Upper lobe of left lung (tissue), 6 donors: ENCODE data around the gene EPHA4. TPM values are rescaled to one million over a fixed set of nuclear protein-coding genes. Genes with fewer than 3 reads are reported as not detected.

Experiments used
- ATAC-seq, 2 donors: fragments of 200-7000 bp; cut with Tn5 transposase; one replicate each; pipeline ENCODE4 v1.9.1; 2022; ENCODE audit warnings: mild to moderate bottlenecking in 2 of 2, moderate library complexity in 2 of 2; ENCODE audit not compliant: low FRiP score in 2 of 2
- DNase-seq, 2 donors: peaks; one replicate each; pipeline ENCODE4 v3.0.0-alpha.2; 2019 to 2020
- H3K27ac ChIP-seq, 4 donors: fragments of 200-600 bp; sonication (generic); one replicate each; pipeline ENCODE4 v1.5.1; 2016 to 2019
- H3K27me3 ChIP-seq, 4 donors: fragments of 200-600 bp; sonication (generic); one replicate each; pipeline ENCODE4 v1.5.1; 2017 to 2019
- H3K36me3 ChIP-seq, 4 donors: fragments of 200-600 bp; sonication (generic); one replicate each; pipeline ENCODE4 v1.5.1; 2016 to 2019
- H3K4me1 ChIP-seq, 4 donors: fragments of 200-600 bp; sonication (generic); one replicate each; pipeline ENCODE4 v1.5.1; 2018 to 2019
- H3K4me3 ChIP-seq, 4 donors: fragments of 200-600 bp; sonication (generic); one replicate each; pipeline ENCODE4 v1.5.1; 2017 to 2019; ENCODE audit warnings: mild to moderate bottlenecking in 2 of 4, moderate library complexity in 1 of 4
- H3K9me3 ChIP-seq, 4 donors: fragments of 200-600 bp; sonication (generic); one replicate each; pipeline ENCODE4 v1.5.1; 2018 to 2019
- EP300 ChIP-seq, 4 donors: sonication (generic); formaldehyde crosslinking; IDR thresholded peaks; one replicate each; pipeline ENCODE4 v1.5.1; 2017; ENCODE audit warnings: antibody characterized with exemption in 4 of 4, control low read depth in 2 of 4
- POLR2A ChIP-seq, 4 donors: fragments of 450-650 bp; IDR thresholded peaks; one replicate each; pipeline ENCODE4 v1.5.1; 2016 to 2017; ENCODE audit warnings: antibody characterized with exemption in 4 of 4, mild to moderate bottlenecking in 2 of 4
- POLR2AphosphoS5 ChIP-seq, 2 donors: sonication (generic); formaldehyde crosslinking; IDR thresholded peaks; one replicate each; pipeline ENCODE4 v1.5.1; 2017; ENCODE audit warnings: antibody characterized with exemption in 2 of 2
- WGBS, 2 donors: methylation state at CpG; one replicate each; pipeline ENCODE4 v1.1.5; 2017 to 2018; 5-methylcytosine and 5-hydroxymethylcytosine counted together
- total RNA-seq, 6 donors: library from RNA; depleted of rRNA in 4 of 6; stranded (reverse); fragments of >200 nt in 4 of 6; gene quantifications; one replicate each; pipeline versions ENCODE4 v1.1.0 to v1.2.1, GENCODE V29; 2016 to 2021
- TF ChIP-seq, protein P1 (sequence below), 6 experiments: fragments of 450-650 bp in 4 of 6; fragments of 200-600 bp in 2 of 6; sonication (generic) in 2 of 6; IDR thresholded peaks; one replicate each; pipeline ENCODE4 v1.5.1; 2016 to 2019; ENCODE audit warnings: antibody characterized with exemption in 6 of 6
- donor health status: DM: no; HTN: no; CAD: no; lungs with moderate emphysema.
- donor health status: DM: no; HTN: yes; CAD: no; lungs with severe emphysema.

EPHA4 gene
- total RNA-seq, 6 donors from 2014 or later: 9.5 to 33.5 (median 22.3) TPM

DNA sequence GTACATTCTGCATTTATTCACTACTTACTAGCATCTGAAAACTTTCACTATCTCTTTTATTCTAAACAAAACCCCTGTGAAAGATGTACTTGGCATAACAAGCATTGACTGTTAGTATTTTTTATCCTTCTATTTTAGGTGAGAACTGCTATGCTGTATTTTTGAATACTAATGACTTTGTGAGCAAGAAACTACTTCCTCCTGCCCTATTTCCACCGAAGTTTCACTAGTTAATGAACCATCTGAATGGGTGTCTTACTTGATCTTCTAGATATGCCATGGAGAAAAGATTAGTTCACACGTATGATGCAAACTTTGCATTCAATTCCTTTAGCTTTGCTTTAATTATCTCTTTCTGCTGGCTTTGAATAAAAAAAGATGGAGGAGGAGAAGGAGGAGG, 68.1 kb downstream of the EPHA4 start:
- H3K9me3 ChIP-seq: no peaks in the 10 kb centered on the region
- no peaks in the 10 kb centered on the region for H3K36me3 ChIP-seq
- H3K4me1 ChIP-seq: peaks cover 0 to 10% (median 3%) of the 10 kb centered on the region in 4 donors
- no peak overlapping the region for H3K4me3 ChIP-seq
- no peak for DNase-seq
- no peaks in the 10 kb centered on the region for H3K27me3 ChIP-seq
- WGBS, 2 donors: 24 to 58% methylated on average over 2 of the region's 2 CpGs
- ATAC-seq: no peak
- TF ChIP-seq POLR2AphosphoS5 (IDR thresholded peaks at IDR 0.05) (no peak), EP300 (IDR thresholded peaks at IDR 0.05) (no peak), POLR2A (IDR thresholded peaks at IDR 0.05) (no peak)
- TF ChIP-seq, protein P1, sequence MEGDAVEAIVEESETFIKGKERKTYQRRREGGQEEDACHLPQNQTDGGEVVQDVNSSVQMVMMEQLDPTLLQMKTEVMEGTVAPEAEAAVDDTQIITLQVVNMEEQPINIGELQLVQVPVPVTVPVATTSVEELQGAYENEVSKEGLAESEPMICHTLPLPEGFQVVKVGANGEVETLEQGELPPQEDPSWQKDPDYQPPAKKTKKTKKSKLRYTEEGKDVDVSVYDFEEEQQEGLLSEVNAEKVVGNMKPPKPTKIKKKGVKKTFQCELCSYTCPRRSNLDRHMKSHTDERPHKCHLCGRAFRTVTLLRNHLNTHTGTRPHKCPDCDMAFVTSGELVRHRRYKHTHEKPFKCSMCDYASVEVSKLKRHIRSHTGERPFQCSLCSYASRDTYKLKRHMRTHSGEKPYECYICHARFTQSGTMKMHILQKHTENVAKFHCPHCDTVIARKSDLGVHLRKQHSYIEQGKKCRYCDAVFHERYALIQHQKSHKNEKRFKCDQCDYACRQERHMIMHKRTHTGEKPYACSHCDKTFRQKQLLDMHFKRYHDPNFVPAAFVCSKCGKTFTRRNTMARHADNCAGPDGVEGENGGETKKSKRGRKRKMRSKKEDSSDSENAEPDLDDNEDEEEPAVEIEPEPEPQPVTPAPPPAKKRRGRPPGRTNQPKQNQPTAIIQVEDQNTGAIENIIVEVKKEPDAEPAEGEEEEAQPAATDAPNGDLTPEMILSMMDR (IDR thresholded peaks at IDR 0.05): no peak
- no peak overlapping the region for H3K27ac ChIP-seq

GRCh38 chr2:221502270-221503010, 69.7 kb downstream of the EPHA4 start:
- Histone ChIP-seq H3K9me3 (no peaks in the 10 kb centered on the region), H3K4me3 (no peak overlapping the region), H3K36me3 (no peaks in the 10 kb centered on the region), H3K4me1 (peaks cover 0 to 10% (median 3%) of the 10 kb centered on the region in 4 donors), H3K27ac (peak overlapping the region in 2 of 4 donors; percentile 46 to 75), H3K27me3 (no peaks in the 10 kb centered on the region)
- TF ChIP-seq POLR2A (IDR thresholded peaks at IDR 0.05) (no peak), EP300 (IDR thresholded peaks at IDR 0.05) (no peak), POLR2AphosphoS5 (IDR thresholded peaks at IDR 0.05) (no peak)
- TF ChIP-seq, protein P1 (IDR thresholded peaks at IDR 0.05): no peak
- ATAC-seq (peak in 1 of 2 donors; percentile 27), DNase-seq (no peak)
- 59 to 68% methylated on average over 8 of the region's 8 CpGs for WGBS, 2 donors

DNA sequence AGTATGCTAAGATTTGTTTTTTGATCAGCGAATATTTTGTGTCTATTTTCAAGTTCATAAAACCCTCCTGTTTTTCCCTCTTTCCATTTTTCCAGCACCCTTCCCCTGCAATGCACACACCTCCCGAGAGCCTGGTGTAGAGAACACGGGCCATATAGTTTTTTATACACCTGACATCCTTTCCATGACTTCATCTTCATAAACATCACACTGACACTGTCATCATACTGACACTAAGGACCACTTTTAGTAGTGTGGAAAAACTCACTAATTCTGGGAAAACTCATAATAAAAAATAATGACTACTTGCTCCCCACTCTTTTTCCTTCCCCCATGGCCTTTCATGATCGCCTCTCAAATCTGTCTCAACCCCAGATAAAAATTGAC, 70.2 kb downstream of the EPHA4 start:
- Histone ChIP-seq H3K36me3 (no peaks in the 10 kb centered on the region), H3K4me3 (peak overlapping the region in 2 of 4 donors; percentile 15 to 33), H3K9me3 (no peaks in the 10 kb centered on the region), H3K27me3 (no peaks in the 10 kb centered on the region), H3K4me1 (peaks cover 0 to 10% (median 3%) of the 10 kb centered on the region in 4 donors), H3K27ac (peak overlapping the region in 2 of 4 donors; percentile 62 to 75)
- TF ChIP-seq EP300 (IDR thresholded peaks at IDR 0.05) (no peak), POLR2AphosphoS5 (IDR thresholded peaks at IDR 0.05) (no peak), POLR2A (IDR thresholded peaks at IDR 0.05) (no peak)
- TF ChIP-seq, protein P1 (IDR thresholded peaks at IDR 0.05): no peak
- no peak for ATAC-seq
- no peak for DNase-seq
- WGBS, 2 donors: 49 to 76% methylated on average over 4 of the region's 4 CpGs

DNA sequence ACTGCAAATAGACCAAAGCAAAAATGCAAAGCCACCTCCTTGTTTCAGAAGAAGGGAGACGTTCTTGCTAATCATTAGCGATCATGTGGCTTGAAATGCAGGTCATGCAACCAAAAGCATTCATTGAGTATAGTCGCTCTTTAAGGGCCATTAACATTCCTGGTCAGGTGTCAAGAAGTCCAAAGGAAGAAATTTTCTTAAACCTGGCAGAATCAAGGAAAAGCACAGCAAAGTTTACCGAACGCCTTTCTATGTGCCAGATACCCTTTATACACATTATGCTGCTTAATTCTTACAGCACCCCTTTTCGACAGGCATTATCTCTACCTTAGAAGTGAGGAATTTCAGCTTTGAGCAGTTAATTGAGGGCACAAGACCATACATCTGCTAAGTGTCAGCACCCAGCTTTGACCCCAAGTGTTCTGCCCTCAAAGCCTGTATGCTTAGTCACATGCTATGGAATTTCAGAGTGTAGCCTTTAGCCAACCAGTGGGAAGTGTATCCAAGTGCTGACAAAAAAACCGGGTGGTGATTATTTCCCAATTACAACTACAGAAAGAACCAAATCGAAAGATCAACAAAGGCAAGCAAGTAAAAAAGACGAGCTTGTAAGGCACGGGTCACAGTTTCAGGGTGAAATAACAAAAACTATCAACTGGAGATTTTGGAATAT, 70.8 kb downstream of the EPHA4 start:
- H3K36me3 ChIP-seq: no peaks in the 10 kb centered on the region
- peak overlapping the region in 3 of 4 donors; percentile 18 to 33 (median 22) for H3K4me3 ChIP-seq
- TF ChIP-seq, protein P1 (IDR thresholded peaks at IDR 0.05): no peak
- no peak for TF ChIP-seq POLR2A (IDR thresholded peaks at IDR 0.05)
- TF ChIP-seq EP300 (IDR thresholded peaks at IDR 0.05): no peak
- TF ChIP-seq POLR2AphosphoS5 (IDR thresholded peaks at IDR 0.05): no peak
- WGBS, 2 donors: 59 to 66% methylated on average over 10 of the region's 10 CpGs
- H3K27me3 ChIP-seq: no peaks in the 10 kb centered on the region
- H3K9me3 ChIP-seq: no peaks in the 10 kb centered on the region
- DNase-seq: peak in 1 of 2 donors; percentile 33
- H3K27ac ChIP-seq: peak overlapping the region in 3 of 4 donors; percentile 31 to 75 (median 62)
- H3K4me1 ChIP-seq: peaks cover 0 to 10% (median 3%) of the 10 kb centered on the region in 4 donors
- ATAC-seq: peak; percentile 60 to 88
